D721Med (cell line): ENCODE measurements around the gene ACTMAP.
"Not testable (repeated sequence)": the region's sequence is repeated elsewhere in the genome, so short reads cannot be mapped to it uniquely, and the experiment has no call there.

Experiments
- DNase-seq: peaks from one replicate; pipeline ENCODE4 v3.0.0; 2011; ENCODE audit warnings: low spot score; ENCODE audit not compliant: insufficient read length
- FAIRE-seq: peaks from 2 replicates; lab custom pipeline; 2011; peaks lifted over from hg19 to GRCh38; lab: Jason Lieb, UNC
- CTCF ChIP-seq: IDR thresholded peaks from 2 replicates; pipeline ENCODE4 v1.5.1; 2012; ENCODE audit warnings: mild to moderate bottlenecking, control low read depth; ENCODE audit not compliant: insufficient read depth; ENCODE audit errors: missing control alignments

ACTMAP gene

GRCh38 chr19:40736661-40737060 lies 13.6 kb downstream of the ACTMAP start:
- TF ChIP-seq CTCF = no peak
- FAIRE-seq (no peak), DNase-seq (no peak)

GRCh38 chr19:40735013-40735771 lies 15.1 kb downstream of the ACTMAP start:
- no peak for FAIRE-seq
- no peak for TF ChIP-seq CTCF
- DNase-seq = no peak

- TF ChIP-seq CTCF = no peak
- no peak for DNase-seq
- no peak for FAIRE-seq
These were observed 17.1 kb downstream of the ACTMAP start for GRCh38 chr19:40733149-40733548.

- DNase-seq, FAIRE-seq: not testable (repeated sequence)
These were observed 18.0 kb downstream of the ACTMAP start for GRCh38 chr19:40732304-40732703.

- DNase-seq, FAIRE-seq: not testable (repeated sequence)
These were observed 20.2 kb downstream of the ACTMAP start for GRCh38 chr19:40730065-40730464.

- DNase-seq (no peak), FAIRE-seq (no peak)
- no peak for TF ChIP-seq CTCF
These were observed 24.0 kb downstream of the ACTMAP start for GRCh38 chr19:40726279-40726678.

GRCh38 chr19:40724855-40725254 lies 25.4 kb downstream of the ACTMAP start:
- no peak for DNase-seq
- FAIRE-seq = no peak
- no peak for TF ChIP-seq CTCF

GRCh38 chr19:40724315-40724714 lies 26.0 kb downstream of the ACTMAP start:
- TF ChIP-seq CTCF = no peak
- no peak for DNase-seq
- FAIRE-seq = no peak
